IPS-NIHi11 (cell line): ENCODE results near the gene OCSTAMP.

Experiments used
- DNase-seq: peaks from one replicate; pipeline ENCODE4 v3.0.0; 2012; ENCODE audit warnings: mixed read lengths, low spot score

The OCSTAMP gene

GRCh38 chr20:46573234-46573633 is 22.8 kb upstream of the OCSTAMP start:
- no peak for DNase-seq

- DNase-seq, result no peak
These were observed 22.3 kb upstream of the OCSTAMP start for GRCh38 chr20:46572790-46573189.

GRCh38 chr20:46572153-46572552 is 21.7 kb upstream of the OCSTAMP start:
- no peak for DNase-seq

GRCh38 chr20:46571418-46571817 is 21.0 kb upstream of the OCSTAMP start:
- no peak for DNase-seq

GRCh38 chr20:46570956-46571355 is 20.5 kb upstream of the OCSTAMP start:
- DNase-seq, result no peak

- no peak for DNase-seq
These were observed 19.5 kb upstream of the OCSTAMP start for GRCh38 chr20:46569961-46570360.

GRCh38 chr20:46568570-46569129 is 18.2 kb upstream of the OCSTAMP start:
- DNase-seq, result no peak

GRCh38 chr20:46566125-46566524 is 15.7 kb upstream of the OCSTAMP start:
- no peak for DNase-seq

- no peak for DNase-seq
These were observed 13.9 kb upstream of the OCSTAMP start for GRCh38 chr20:46564241-46564957.

- DNase-seq, result no peak
These were observed 13.4 kb upstream of the OCSTAMP start for GRCh38 chr20:46563860-46564221.

- DNase-seq, result peak; percentile 45
These were observed 12.9 kb upstream of the OCSTAMP start for GRCh38 chr20:46563170-46563859.

GRCh38 chr20:46562373-46563169 is 12.1 kb upstream of the OCSTAMP start:
- DNase-seq, result peak; percentile 87

- no peak for DNase-seq
These were observed 11.5 kb upstream of the OCSTAMP start for GRCh38 chr20:46562009-46562372.

- no peak for DNase-seq
These were observed 9.4 kb upstream of the OCSTAMP start for GRCh38 chr20:46559685-46560440.

- DNase-seq, result no peak
These were observed 8.5 kb upstream of the OCSTAMP start for GRCh38 chr20:46559001-46559400.

- DNase-seq, result no peak
These were observed 8.1 kb upstream of the OCSTAMP start for GRCh38 chr20:46558511-46558959.

- no peak for DNase-seq
These were observed 6.9 kb upstream of the OCSTAMP start for GRCh38 chr20:46557231-46557956.

GRCh38 chr20:46555370-46555956 is 5.0 kb upstream of the OCSTAMP start:
- no peak for DNase-seq

GRCh38 chr20:46554828-46555227 is 4.4 kb upstream of the OCSTAMP start:
- DNase-seq, result no peak

- no peak for DNase-seq
These were observed 3.5 kb upstream of the OCSTAMP start for GRCh38 chr20:46553926-46554325.
